PFSK-1 (cell line): Measurements from ENCODE around the gene NEUROG1.

Experiments
- FOXP2 ChIP-seq: optimal IDR thresholded peaks from 2 replicates; pipeline ENCODE3; 2011; ENCODE audit warnings: borderline replicate concordance, control low read depth, inconsistent platforms; ENCODE audit not compliant: insufficient read depth; ENCODE audit errors: extremely low read length, extremely low read depth
- POLR2AphosphoS5 ChIP-seq: IDR thresholded peaks from 2 replicates; pipeline ENCODE4 v1.6.1; 2012; ENCODE audit warnings: low read depth, mild to moderate bottlenecking, control low read depth, low read length, moderate library complexity
- REST ChIP-seq, 2 experiments: IDR thresholded peaks; 2 replicates each; pipeline versions ENCODE4 v1.6.1 to v1.8.0; 2011 to 2012; ENCODE audit warnings: low read depth in 2 of 2, low read length in 2 of 2, control low read depth in 1 of 2, inconsistent platforms in 1 of 2, mild to moderate bottlenecking in 1 of 2, moderate library complexity in 1 of 2; ENCODE audit not compliant: insufficient read depth in 1 of 2
- SIN3A ChIP-seq: IDR thresholded peaks from 2 replicates; pipeline ENCODE4 v1.6.1; 2012; ENCODE audit warnings: mild to moderate bottlenecking, low read length, moderate library complexity, borderline replicate concordance; ENCODE audit not compliant: insufficient read depth
- TAF1 ChIP-seq: IDR thresholded peaks from 2 replicates; pipeline ENCODE4 v1.6.1; 2012; ENCODE audit warnings: low read length, control low read depth, borderline replicate concordance; ENCODE audit not compliant: insufficient read depth

The NEUROG1 gene

GRCh38 chr5:135571066-135571609, 35.4 kb upstream of the NEUROG1 start:
- TF ChIP-seq TAF1, result no peak
- TF ChIP-seq POLR2AphosphoS5, result no peak
- TF ChIP-seq REST (IDR thresholded peaks at IDR 0.05; ENCODE audit: insufficient read depth in 1 of 2, low read depth in 2 of 2, low read length in 2 of 2), result no peak
- no peak for TF ChIP-seq FOXP2
- TF ChIP-seq SIN3A, result no peak

GRCh38 chr5:135570453-135570764, 34.6 kb upstream of the NEUROG1 start:
- TF ChIP-seq POLR2AphosphoS5 (no peak), REST (IDR thresholded peaks at IDR 0.05; ENCODE audit: insufficient read depth in 1 of 2, low read depth in 2 of 2, low read length in 2 of 2) (no peak), SIN3A (no peak), FOXP2 (no peak), TAF1 (no peak)

- no peak for TF ChIP-seq REST (IDR thresholded peaks at IDR 0.05; ENCODE audit: insufficient read depth in 1 of 2, low read depth in 2 of 2, low read length in 2 of 2)
- TF ChIP-seq FOXP2, result no peak
- no peak for TF ChIP-seq TAF1
- TF ChIP-seq SIN3A, result no peak
- no peak for TF ChIP-seq POLR2AphosphoS5
These were observed 34.1 kb upstream of the NEUROG1 start for GRCh38 chr5:135569755-135570452.

GRCh38 chr5:135568923-135569360, 33.2 kb upstream of the NEUROG1 start:
- no peak for TF ChIP-seq FOXP2
- no peak for TF ChIP-seq POLR2AphosphoS5
- TF ChIP-seq REST (IDR thresholded peaks at IDR 0.05; ENCODE audit: insufficient read depth in 1 of 2, low read depth in 2 of 2, low read length in 2 of 2), result no peak
- TF ChIP-seq SIN3A, result no peak
- TF ChIP-seq TAF1, result no peak

- TF ChIP-seq FOXP2 (no peak), SIN3A (no peak), REST (IDR thresholded peaks at IDR 0.05; ENCODE audit: insufficient read depth in 1 of 2, low read depth in 2 of 2, low read length in 2 of 2) (no peak), POLR2AphosphoS5 (no peak), TAF1 (no peak)
These were observed 32.5 kb upstream of the NEUROG1 start for GRCh38 chr5:135568246-135568645.
